ENCODE data around the gene FAM168A. TPM values are rescaled to one million over a fixed set of nuclear protein-coding genes. Genes with fewer than 3 reads are reported as not detected.

FAM168A gene
- total RNA-seq, 1 experiment from 2014 or later: 21.1 TPM

DNA sequence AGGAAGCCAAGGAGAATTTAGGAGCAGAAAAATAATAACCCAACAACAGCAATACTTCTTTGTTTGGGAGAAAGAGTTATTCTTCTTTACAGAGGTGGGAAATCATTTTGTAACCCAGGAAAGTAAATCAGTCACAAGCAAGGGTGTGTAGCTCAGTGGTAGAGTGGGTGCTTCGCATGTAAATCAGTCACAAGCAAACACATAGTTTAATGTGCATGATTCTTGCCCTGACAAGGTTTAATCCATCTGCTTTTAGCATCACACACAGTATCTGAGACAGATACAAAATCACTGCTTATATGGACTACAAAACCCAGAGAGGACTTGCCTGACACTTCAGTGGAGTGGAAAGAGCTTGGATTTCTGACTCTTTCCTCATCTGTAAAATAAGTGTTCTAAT, 139.7 kb downstream of the FAM168A start:
- Histone ChIP-seq H3K4me2 (ENCODE audit: insufficient read depth, insufficient read length, low read length) (no peak overlapping the region), H3K27me3 (ENCODE audit: insufficient read depth, low read length) (no peaks in the 10 kb centered on the region), H3T11ph (ENCODE audit: low read length) (no peak overlapping the region), H3K18ac (ENCODE audit: insufficient read length, low read depth, low read length) (no peak overlapping the region), H3K56ac (ENCODE audit: insufficient read length, low read depth, low read length) (no peak overlapping the region), H3K9me3 (ENCODE audit: control insufficient read depth, low read depth, low read length) (no peaks in the 10 kb centered on the region), H3K4me1 (ENCODE audit: insufficient read depth, low read length) (no peaks in the 10 kb centered on the region), H3K79me1 (ENCODE audit: insufficient read depth, low read depth, low read length, poor library complexity, severe bottlenecking) (no peaks in the 10 kb centered on the region), H2BK20ac (ENCODE audit: low read depth, low read length, poor library complexity, severe bottlenecking) (no peak overlapping the region), H2AK5ac (ENCODE audit: insufficient read length, low read length) (no peak overlapping the region), H3K23me2 (ENCODE audit: insufficient read length, low read depth, low read length, poor library complexity, severe bottlenecking) (no peaks in the 10 kb centered on the region), H3K79me2 (ENCODE audit: insufficient read depth, low read length) (no peaks in the 10 kb centered on the region), H2BK5ac (ENCODE audit: insufficient read length, low read length) (no peak overlapping the region), H4K5ac (ENCODE audit: insufficient read length, low read depth, low read length) (no peak overlapping the region), H3K27ac (ENCODE audit: insufficient read length, low read depth, low read length) (no peak overlapping the region), H2AFZ (ENCODE audit: low read length) (no peak overlapping the region), H3K4ac (ENCODE audit: low read depth, low read length) (no peak overlapping the region), H2BK15ac (ENCODE audit: low read depth, low read length) (no peak overlapping the region), H4K8ac (replicated peaks; ENCODE audit: insufficient read length, low read depth, low read length) (no peak overlapping the region), H2BK12ac (ENCODE audit: insufficient read length, low read depth, low read length) (no peak overlapping the region), H3K23ac (ENCODE audit: insufficient read length, low read depth, low read length) (no peak overlapping the region), H3K9ac (ENCODE audit: extremely low read depth, insufficient read length, low read length) (no peak overlapping the region), H2BK120ac (ENCODE audit: low read depth, low read length, poor library complexity, severe bottlenecking) (no peak overlapping the region), H4K20me1 (ENCODE audit: control insufficient read depth, insufficient read depth, insufficient read length) (no peaks in the 10 kb centered on the region), H3K14ac (ENCODE audit: insufficient read depth, low read length) (no peak overlapping the region), H4K91ac (ENCODE audit: insufficient read length, low read depth, low read length) (no peak overlapping the region)
- Mint-ChIP-seq H3K36me3 (ENCODE audit: insufficient read depth in 1 of 3, low read depth in 3 of 3) (peaks cover 0 to 4% (median 2%) of the 10 kb centered on the region in 3 experiments; a peak in 2 of 7 replicates), H3K27me3 (ENCODE audit: low read depth) (no peaks in the 10 kb centered on the region; the same call in 1 of the 2 replicates), H3K4me3 (no peak overlapping the region), H3K4me1 (peaks cover 0 to 3% of the 10 kb centered on the region in 2 experiments; a peak in 2 of 4 replicates), H3K27ac (no peak overlapping the region), H3K9me3 (no peaks in the 10 kb centered on the region)
- no peak for DNase-seq
- no CpG with 5 or more reads among the region's 1 CpG for WGBS (ENCODE audit: extremely low coverage, insufficient read length, low lambda C conversion rate)
- TF ChIP-seq, protein P1, sequence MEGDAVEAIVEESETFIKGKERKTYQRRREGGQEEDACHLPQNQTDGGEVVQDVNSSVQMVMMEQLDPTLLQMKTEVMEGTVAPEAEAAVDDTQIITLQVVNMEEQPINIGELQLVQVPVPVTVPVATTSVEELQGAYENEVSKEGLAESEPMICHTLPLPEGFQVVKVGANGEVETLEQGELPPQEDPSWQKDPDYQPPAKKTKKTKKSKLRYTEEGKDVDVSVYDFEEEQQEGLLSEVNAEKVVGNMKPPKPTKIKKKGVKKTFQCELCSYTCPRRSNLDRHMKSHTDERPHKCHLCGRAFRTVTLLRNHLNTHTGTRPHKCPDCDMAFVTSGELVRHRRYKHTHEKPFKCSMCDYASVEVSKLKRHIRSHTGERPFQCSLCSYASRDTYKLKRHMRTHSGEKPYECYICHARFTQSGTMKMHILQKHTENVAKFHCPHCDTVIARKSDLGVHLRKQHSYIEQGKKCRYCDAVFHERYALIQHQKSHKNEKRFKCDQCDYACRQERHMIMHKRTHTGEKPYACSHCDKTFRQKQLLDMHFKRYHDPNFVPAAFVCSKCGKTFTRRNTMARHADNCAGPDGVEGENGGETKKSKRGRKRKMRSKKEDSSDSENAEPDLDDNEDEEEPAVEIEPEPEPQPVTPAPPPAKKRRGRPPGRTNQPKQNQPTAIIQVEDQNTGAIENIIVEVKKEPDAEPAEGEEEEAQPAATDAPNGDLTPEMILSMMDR (conservative IDR thresholded peaks at IDR 0.05): no peak
